NCI-H69 (cell line): ENCODE data around the gene DLEC1.

Experiments used
- DNase-seq: peaks from one replicate; lab custom pipeline; 2025; lab: John Stamatoyannopoulos, UW

The DLEC1 gene

GRCh38 chr3:38137615-38138348 lies 98.8 kb downstream of the DLEC1 start:
- DNase-seq = peak; percentile 53

GRCh38 chr3:38138349-38139190 lies 99.6 kb downstream of the DLEC1 start, which contains the start of gene MYD88:
Gene MYD88 (plus strand): TSS chr3:38138661. CDS start chr3:38138701, 40 bp downstream.
- DNase-seq = peak; percentile 67

- DNase-seq = no peak
These were observed 100.2 kb downstream of the DLEC1 start for GRCh38 chr3:38139191-38139590.

GRCh38 chr3:38139652-38140051 lies 100.6 kb downstream of the DLEC1 start:
- DNase-seq = no peak

GRCh38 chr3:38140326-38141172 lies 101.5 kb downstream of the DLEC1 start:
- no peak for DNase-seq

GRCh38 chr3:38141173-38141951 lies 102.4 kb downstream of the DLEC1 start:
- no peak for DNase-seq

GRCh38 chr3:38141952-38142273 lies 102.9 kb downstream of the DLEC1 start:
- no peak for DNase-seq

GRCh38 chr3:38142959-38143358 lies 104.0 kb downstream of the DLEC1 start:
- DNase-seq = no peak

GRCh38 chr3:38143511-38143910 lies 104.5 kb downstream of the DLEC1 start:
- DNase-seq = peak; percentile 8

- no peak for DNase-seq
These were observed 107.5 kb downstream of the DLEC1 start for GRCh38 chr3:38146504-38146903.

GRCh38 chr3:38147421-38147820 lies 108.4 kb downstream of the DLEC1 start:
- DNase-seq = no peak

GRCh38 chr3:38148311-38148882 lies 109.4 kb downstream of the DLEC1 start:
- DNase-seq = no peak

- no peak for DNase-seq
These were observed 110.7 kb downstream of the DLEC1 start for GRCh38 chr3:38149708-38150107.

- DNase-seq = peak; percentile 5
These were observed 111.9 kb downstream of the DLEC1 start for GRCh38 chr3:38150780-38151528.

GRCh38 chr3:38151667-38152265 lies 112.8 kb downstream of the DLEC1 start:
- no peak for DNase-seq

- DNase-seq = no peak
These were observed 113.6 kb downstream of the DLEC1 start for GRCh38 chr3:38152609-38153008.

- no peak for DNase-seq
These were observed 114.2 kb downstream of the DLEC1 start for GRCh38 chr3:38153221-38153620.

GRCh38 chr3:38154033-38154494 lies 115.1 kb downstream of the DLEC1 start:
- peak; percentile 57 for DNase-seq

GRCh38 chr3:38154625-38155255 lies 115.7 kb downstream of the DLEC1 start:
- peak; percentile 23 for DNase-seq
